WTC11 (cell line): ENCODE measurements around the gene ORC3. TPM values are rescaled to one million over a fixed set of nuclear protein-coding genes. Genes with fewer than 3 reads are reported as not detected.

Source experiments
- ATAC-seq: fragments of 200-7000 bp; cut with Tn5 transposase; 2 replicates; pipeline ENCODE4 v1.10.0; 2021; ENCODE audit warnings: mild to moderate bottlenecking, moderate library complexity
- CTCF ChIA-PET: fragments of 300-600 bp; sonication (Branson Sonifier 250); formaldehyde crosslinking; loops from one replicate; lab custom pipeline; 2021; ENCODE audit warnings: antibody characterized with exemption; lab: Charles Lee
- POLR2A ChIA-PET: fragments of 350-600 bp; sonication (Branson Sonifier 250); formaldehyde crosslinking; loops from one replicate; lab custom pipeline; 2021; ENCODE audit warnings: antibody characterized with exemption; lab: Charles Lee
- DNase-seq: peaks from one replicate; pipeline ENCODE4 v3.0.0; 2021; ENCODE audit warnings: low spot score
- H3K27ac Mint-ChIP-seq: 2 replicates; pipeline ENCODE4 v1.8.0; 2021; ENCODE audit warnings: mixed read lengths
- H3K27me3 Mint-ChIP-seq: 2 replicates; pipeline ENCODE4 v1.8.0; 2021; ENCODE audit warnings: low read depth, mild to moderate bottlenecking, moderate library complexity, mixed read lengths
- H3K36me3 Mint-ChIP-seq: 2 replicates; pipeline ENCODE4 v1.8.0; 2021; ENCODE audit warnings: mixed read lengths
- H3K4me1 Mint-ChIP-seq: 2 replicates; pipeline ENCODE4 v1.8.0; 2022; ENCODE audit warnings: mixed read lengths
- H3K4me3 Mint-ChIP-seq: 2 replicates; pipeline ENCODE4 v1.8.0; 2021; ENCODE audit warnings: mild to moderate bottlenecking, moderate library complexity, mixed read lengths
- H3K9me3 Mint-ChIP-seq: 2 replicates; pipeline ENCODE4 v1.8.0; 2021; ENCODE audit warnings: mixed read lengths
- AFF4 ChIP-seq: sonication (generic); formaldehyde crosslinking; IDR thresholded peaks from 2 replicates; pipeline ENCODE4 v1.8.1; 2023; ENCODE audit warnings: mild to moderate bottlenecking, missing genetic modification reagents, borderline replicate concordance
- CTCF ChIP-seq: fragments of 200-600 bp; IDR thresholded peaks from 2 replicates; pipeline ENCODE4 v1.8.0; 2022; ENCODE audit warnings: antibody characterized with exemption
- ESRRA ChIP-seq: sonication (generic); formaldehyde crosslinking; IDR thresholded peaks from 2 replicates; pipeline ENCODE4 v1.8.1; 2022; ENCODE audit warnings: mild to moderate bottlenecking, missing genetic modification reagents, borderline replicate concordance
- FOXP4 ChIP-seq: sonication (generic); formaldehyde crosslinking; IDR thresholded peaks from 2 replicates; pipeline ENCODE4 v1.8.0; 2022; ENCODE audit warnings: mild to moderate bottlenecking, missing genetic modification reagents
- GABPB1 ChIP-seq: sonication (generic); formaldehyde crosslinking; IDR thresholded peaks from 2 replicates; pipeline ENCODE4 v1.8.1; 2023; ENCODE audit warnings: mild to moderate bottlenecking, missing genetic modification reagents
- HMGXB4 ChIP-seq: sonication (generic); formaldehyde crosslinking; IDR thresholded peaks from 2 replicates; pipeline ENCODE4 v1.8.1; 2023; ENCODE audit warnings: mild to moderate bottlenecking, moderate library complexity, missing genetic modification reagents
- JUN ChIP-seq: sonication (generic); formaldehyde crosslinking; IDR thresholded peaks from 2 replicates; pipeline ENCODE4 v1.8.0; 2023; ENCODE audit warnings: mild to moderate bottlenecking, missing genetic modification reagents
- NFYB ChIP-seq: sonication (generic); formaldehyde crosslinking; conservative IDR thresholded peaks from 2 replicates; pipeline ENCODE4 v1.8.0; 2022; ENCODE audit warnings: low read depth, missing genetic modification reagents
- OVOL2 ChIP-seq: fragments of 250-450 bp; sonication (Bioruptor Pico); IDR thresholded peaks from 2 replicates; pipeline ENCODE4 v1.9.0; 2021; ENCODE audit warnings: mild to moderate bottlenecking, borderline replicate concordance
- PREB ChIP-seq: sonication (generic); formaldehyde crosslinking; IDR thresholded peaks from 2 replicates; pipeline ENCODE4 v1.8.1; 2022; ENCODE audit warnings: mild to moderate bottlenecking, missing genetic modification reagents, moderate library complexity, borderline replicate concordance
- SMAD3 ChIP-seq: sonication (generic); formaldehyde crosslinking; IDR thresholded peaks from 2 replicates; pipeline ENCODE4 v1.8.0; 2022; ENCODE audit warnings: missing genetic modification reagents, mild to moderate bottlenecking, borderline replicate concordance
- SMAD4 ChIP-seq: sonication (generic); formaldehyde crosslinking; IDR thresholded peaks from 2 replicates; pipeline ENCODE4 v1.8.0; 2022; ENCODE audit warnings: mild to moderate bottlenecking, missing genetic modification reagents
- SP1 ChIP-seq: sonication (generic); formaldehyde crosslinking; conservative IDR thresholded peaks from 2 replicates; pipeline ENCODE4 v1.8.1; 2022; ENCODE audit warnings: missing genetic modification reagents
- TEAD4 ChIP-seq: sonication (generic); formaldehyde crosslinking; IDR thresholded peaks from 2 replicates; pipeline ENCODE4 v1.8.0; 2022; ENCODE audit warnings: mild to moderate bottlenecking, missing genetic modification reagents
- TP53 ChIP-seq: sonication (generic); formaldehyde crosslinking; IDR thresholded peaks from 2 replicates; pipeline ENCODE4 v1.8.1; 2023; ENCODE audit warnings: mild to moderate bottlenecking, missing genetic modification reagents
- ZMAT4 ChIP-seq: fragments of 250-450 bp; sonication (Bioruptor Pico); IDR thresholded peaks from 2 replicates; pipeline ENCODE4 v1.9.0; 2021; ENCODE audit warnings: mild to moderate bottlenecking
- ZNF138 ChIP-seq: sonication (generic); formaldehyde crosslinking; conservative IDR thresholded peaks from 2 replicates; pipeline ENCODE4 v1.8.1; 2022; ENCODE audit warnings: mild to moderate bottlenecking, moderate library complexity, missing genetic modification reagents
- ZNF219 ChIP-seq: sonication (generic); formaldehyde crosslinking; IDR thresholded peaks from 2 replicates; pipeline ENCODE4 v1.8.0; 2023; ENCODE audit warnings: missing genetic modification reagents, mild to moderate bottlenecking, borderline replicate concordance
- ZNF232 ChIP-seq: sonication (generic); formaldehyde crosslinking; IDR thresholded peaks from 2 replicates; pipeline ENCODE4 v1.8.0; 2022; ENCODE audit warnings: mild to moderate bottlenecking, missing genetic modification reagents
- total RNA-seq: library from RNA; stranded (reverse); gene quantifications from 3 replicates; pipeline ENCODE4 v1.2.3, GENCODE V29; 2021

ORC3 gene
- total RNA-seq, 1 experiment from 2014 or later = 50.7 TPM

GRCh38 chr6:87639373-87639772 lies 49.4 kb downstream of the ORC3 start (continued):
- TF ChIP-seq ZNF232 (no peak), SMAD4 (CRISPR knock-in tag) (no peak), AFF4 (no peak), TP53 (CRISPR knock-in tag) (no peak), NFYB (CRISPR knock-in tag) (no peak), ESRRA (CRISPR knock-in tag) (no peak), HMGXB4 (CRISPR knock-in tag) (no peak), SP1 (CRISPR knock-in tag) (no peak), ZNF138 (CRISPR knock-in tag) (no peak), GABPB1 (CRISPR knock-in tag) (no peak), ZNF219 (CRISPR knock-in tag) (no peak)

- Mint-ChIP-seq H3K27ac (no peak overlapping the region), H3K4me1 (peaks cover 4% of the 10 kb centered on the region; the same call in 1 of the 2 replicates), H3K9me3 (no peaks in the 10 kb centered on the region), H3K27me3 (no peaks in the 10 kb centered on the region), H3K4me3 (no peak overlapping the region), H3K36me3 (peaks cover 27% of the 10 kb centered on the region)
- ChIA-PET CTCF (no interaction called here), POLR2A (no interaction called here)
- DNase-seq (no peak), ATAC-seq (no peak)
- TF ChIP-seq AFF4 = no peak
- no peak for TF ChIP-seq CTCF
- no peak for TF ChIP-seq OVOL2 (CRISPR knock-in tag)
- TF ChIP-seq ZMAT4 = no peak
- no peak for TF ChIP-seq HMGXB4 (CRISPR knock-in tag)
- no peak for TF ChIP-seq FOXP4 (CRISPR knock-in tag)
- no peak for TF ChIP-seq JUN
- no peak for TF ChIP-seq SMAD3
- no peak for TF ChIP-seq TEAD4 (CRISPR knock-in tag)
- TF ChIP-seq PREB (CRISPR knock-in tag) = no peak
Observed at GRCh38 chr6:87641065-87641692, 51.2 kb downstream of the ORC3 start.
